IMR-90 (cell line): Measurements from ENCODE around the gene MAP1LC3B2. TPM values are rescaled to one million over a fixed set of nuclear protein-coding genes. Genes with fewer than 3 reads are reported as not detected.

ENCODE experiments used
- ATAC-seq: fragments of 200-7000 bp; cut with Tn5 transposase; 2 replicates; pipeline ENCODE4 v1.9.1; 2020; ENCODE audit warnings: low read depth, mild to moderate bottlenecking, moderate library complexity
- BruUV-seq: library from RNA; stranded (reverse); fragments of 400-500 nt; replicated peaks from 2 replicates; lab custom pipeline; 2021; lab: Mats Ljungman, UMichigan
- CTCF ChIA-PET: fragments of 300-600 bp; formaldehyde crosslinking; extraction: SDS; loops from one replicate; lab custom pipeline; 2021; ENCODE audit warnings: antibody characterized with exemption; lab: Yijun Ruan, JAX
- POLR2A ChIA-PET: fragments of 300-600 bp; sonication (Branson Sonifier 250); formaldehyde crosslinking; loops from one replicate; lab custom pipeline; 2022; ENCODE audit warnings: antibody characterized with exemption; ENCODE audit not compliant: unreplicated experiment; lab: Charles Lee
- DNase-seq: peaks from one replicate; pipeline ENCODE4 v3.0.0; 2013
- H2AFZ ChIP-seq: replicated peaks from 2 replicates; pipeline ENCODE3; 2013; ENCODE audit warnings: low read length, mild to moderate bottlenecking; ENCODE audit not compliant: poor library complexity
- H2AK5ac ChIP-seq: 2 replicates; pipeline ENCODE4 v1.6.1; 2013; ENCODE audit warnings: low read depth, low read length, inconsistent platforms
- H2AK9ac ChIP-seq: replicated peaks from 2 replicates; pipeline ENCODE3; 2013; ENCODE audit warnings: mild to moderate bottlenecking, low read depth, low read length, moderate library complexity; ENCODE audit not compliant: poor library complexity
- H2BK120ac ChIP-seq: 2 replicates; pipeline ENCODE4 v1.6.1; 2013; ENCODE audit warnings: low read depth, low read length, inconsistent platforms
- H2BK15ac ChIP-seq: 3 replicates; pipeline ENCODE4 v1.6.1; 2013; ENCODE audit warnings: low read depth, low read length, inconsistent platforms
- H2BK20ac ChIP-seq: 2 replicates; pipeline ENCODE4 v1.6.1; 2013; ENCODE audit warnings: low read depth, mild to moderate bottlenecking, inconsistent platforms, low read length, moderate library complexity
- H2BK5ac ChIP-seq: 2 replicates; pipeline ENCODE4 v1.6.1; 2013; ENCODE audit warnings: mild to moderate bottlenecking, low read depth, low read length, inconsistent platforms; ENCODE audit not compliant: poor library complexity, severe bottlenecking
- H3K14ac ChIP-seq: replicated peaks from 2 replicates; pipeline ENCODE4 v1.6.1; 2013; ENCODE audit warnings: low read depth, low read length, inconsistent platforms
- H3K18ac ChIP-seq: 2 replicates; pipeline ENCODE4 v1.6.1; 2013; ENCODE audit warnings: low read depth, low read length, control low read depth
- H3K23ac ChIP-seq: 2 replicates; pipeline ENCODE4 v1.6.1; 2013; ENCODE audit warnings: low read depth, low read length, inconsistent platforms
- H3K27ac ChIP-seq: 2 replicates; pipeline ENCODE4 v1.5.1; 2013; ENCODE audit warnings: mild to moderate bottlenecking, control low read depth, low read length; ENCODE audit not compliant: insufficient read depth
- H3K27me3 ChIP-seq: 2 replicates; pipeline ENCODE4 v1.6.1; 2013; ENCODE audit warnings: low read length; ENCODE audit not compliant: control insufficient read depth, insufficient read depth
- H3K36me3 ChIP-seq: 2 replicates; pipeline ENCODE4 v1.6.1; 2013; ENCODE audit warnings: low read length, mixed read lengths; ENCODE audit not compliant: control insufficient read depth, insufficient read depth
- H3K4ac ChIP-seq: 2 replicates; pipeline ENCODE4 v1.6.1; 2013; ENCODE audit warnings: low read depth, low read length, inconsistent platforms
- H3K4me1 ChIP-seq: 2 replicates; pipeline ENCODE4 v1.6.1; 2013; ENCODE audit warnings: low read length, mixed read lengths; ENCODE audit not compliant: control insufficient read depth, insufficient read depth
- H3K4me2 ChIP-seq: 2 replicates; pipeline ENCODE4 v1.6.1; 2013; ENCODE audit warnings: low read depth, mild to moderate bottlenecking, control low read depth, low read length, moderate library complexity
- H3K4me3 ChIP-seq: 2 replicates; pipeline ENCODE4 v1.5.1; 2013; ENCODE audit warnings: low read depth, mild to moderate bottlenecking, control low read depth, low read length, moderate library complexity; ENCODE audit not compliant: insufficient read depth
- H3K56ac ChIP-seq: 2 replicates; pipeline ENCODE4 v1.6.1; 2013; ENCODE audit warnings: low read length, inconsistent platforms; ENCODE audit not compliant: insufficient read depth; ENCODE audit errors: extremely low read depth
- H3K79me1 ChIP-seq, 2 experiments: 2 replicates each; pipeline ENCODE4 v1.6.1; 2013; ENCODE audit warnings: low read length in 2 of 2, inconsistent platforms in 1 of 2, low read depth in 1 of 2
- H3K9ac ChIP-seq: 2 replicates; pipeline ENCODE4 v1.6.1; 2013; ENCODE audit warnings: low read depth, low read length, control low read depth
- H3K9me1 ChIP-seq: 2 replicates; pipeline ENCODE4 v1.6.1; 2013; ENCODE audit warnings: low read length, inconsistent platforms; ENCODE audit not compliant: insufficient read depth
- H3K9me3 ChIP-seq: 2 replicates; pipeline ENCODE4 v1.6.1; 2013; ENCODE audit warnings: low read length; ENCODE audit not compliant: control insufficient read depth, insufficient read depth
- H4K20me1 ChIP-seq: 2 replicates; pipeline ENCODE4 v1.6.1; 2013; ENCODE audit warnings: low read length, inconsistent platforms; ENCODE audit not compliant: insufficient read depth
- H4K5ac ChIP-seq: 2 replicates; pipeline ENCODE4 v1.6.1; 2013; ENCODE audit warnings: mild to moderate bottlenecking, low read depth, low read length, control low read depth
- H4K8ac ChIP-seq, 2 experiments: 2 replicates each; pipeline ENCODE4 v1.6.1; 2013; ENCODE audit warnings: low read depth in 2 of 2, low read length in 2 of 2, control low read depth in 1 of 2, inconsistent platforms in 1 of 2
- H4K91ac ChIP-seq: 2 replicates; pipeline ENCODE4 v1.6.1; 2013; ENCODE audit warnings: low read depth, low read length, inconsistent platforms; ENCODE audit not compliant: insufficient read depth
- BHLHE40 ChIP-seq: fragments of 150-350 bp; IDR thresholded peaks from 2 replicates; pipeline ENCODE4 v1.6.1; 2016; ENCODE audit warnings: mild to moderate bottlenecking, low read depth, low read length
- CEBPB ChIP-seq: IDR thresholded peaks from 2 replicates; pipeline ENCODE4 v1.6.1; 2012; ENCODE audit warnings: low read depth, low read length, improper control_type of control experiment
- CHD1 ChIP-seq: IDR thresholded peaks from 2 replicates; pipeline ENCODE4 v1.6.1; 2012; ENCODE audit warnings: low read depth, low read length, improper control_type of control experiment
- FOS ChIP-seq: fragments of 150-350 bp; IDR thresholded peaks from 2 replicates; pipeline ENCODE4 v1.6.1; 2016; ENCODE audit warnings: low read depth, low read length
- MAFK ChIP-seq: IDR thresholded peaks from 2 replicates; pipeline ENCODE4 v1.6.1; 2012; ENCODE audit warnings: low read depth, low read length, improper control_type of control experiment
- MAZ ChIP-seq: IDR thresholded peaks from 2 replicates; pipeline ENCODE4 v1.6.1; 2012; ENCODE audit warnings: low read depth, mild to moderate bottlenecking, low read length, improper control_type of control experiment, moderate library complexity, borderline replicate concordance
- MXI1 ChIP-seq: IDR thresholded peaks from 2 replicates; pipeline ENCODE4 v1.6.1; 2012; ENCODE audit warnings: low read depth, mild to moderate bottlenecking, low read length, moderate library complexity, borderline replicate concordance
- NFE2L2 ChIP-seq: fragments of 150-350 bp; IDR thresholded peaks from 2 replicates; pipeline ENCODE4 v1.6.1; 2016; ENCODE audit warnings: low read depth, mild to moderate bottlenecking, low read length
- POLR2A ChIP-seq: IDR thresholded peaks from 2 replicates; pipeline ENCODE4 v1.6.1; 2012; ENCODE audit warnings: mild to moderate bottlenecking, low read depth, low read length
- RAD21 ChIP-seq: IDR thresholded peaks from 2 replicates; pipeline ENCODE4 v1.6.1; 2012; ENCODE audit warnings: low read length, improper control_type of control experiment
- RCOR1 ChIP-seq: IDR thresholded peaks from 2 replicates; pipeline ENCODE4 v1.6.1; 2012; ENCODE audit warnings: mild to moderate bottlenecking, low read length, improper control_type of control experiment; ENCODE audit not compliant: insufficient replicate concordance
- SMC3 ChIP-seq: fragments of 150-350 bp; IDR thresholded peaks from 2 replicates; pipeline ENCODE4 v1.6.1; 2016; ENCODE audit warnings: low read depth, mild to moderate bottlenecking, antibody characterized with exemption, low read length, moderate library complexity
- WGBS, 2 experiments: methylation state at CpG; one replicate each; pipeline versions ENCODE4 v1.1.5 to v1.1.7; 2013; ENCODE audit warnings: missing lambda C conversion rate in 2 of 2; ENCODE audit not compliant: insufficient read length in 1 of 2; ENCODE audit errors: extremely low coverage in 2 of 2; 5-methylcytosine and 5-hydroxymethylcytosine counted together
- dilution Hi-C: fragments of 300-500 bp; cut with HindIII; formaldehyde crosslinking; loops from one replicate; pipeline ENCODE4 v1.14.3; 2018; ENCODE audit warnings: low sequenced_read_pairs; ENCODE audit not compliant: unreplicated experiment
- in situ Hi-C: fragments of 300-500 bp; cut with MboI; formaldehyde crosslinking; loops from 3 replicates; pipeline ENCODE4 v1.14.3; 2019; ENCODE audit warnings: low sequenced_read_pairs, inconsistent platforms, mixed read lengths
- intact Hi-C: fragments of 100-400 bp; cut with micrococcal nuclease; formaldehyde crosslinking; loops from 2 replicates; pipeline ENCODE4 v1.10.0; 2022
- polyA plus RNA-seq, 3 experiments: library from polyadenylated mRNA; depleted of rRNA; stranded (reverse); fragments of >200 nt; gene quantifications; 2 replicates each; pipeline ENCODE4 v1.2.3, GENCODE V29; 2012; ENCODE audit warnings: low replicate concordance in 1 of 3
- total RNA-seq: library from RNA; depleted of rRNA; stranded (reverse); fragments of >200 nt; gene quantifications from 2 replicates; pipeline ENCODE4 v1.2.3, GENCODE V29; 2012
- TF ChIP-seq, protein P1 (sequence below): conservative IDR thresholded peaks from 2 replicates; pipeline ENCODE4 v1.5.1; 2012; ENCODE audit warnings: mild to moderate bottlenecking, low read depth, low read length, improper control_type of control experiment
- TF ChIP-seq, protein P2 (sequence below): fragments of 150-350 bp; IDR thresholded peaks from 2 replicates; pipeline ENCODE4 v1.6.1; 2017; ENCODE audit warnings: mild to moderate bottlenecking, antibody characterized with exemption, low read length, low read depth
- TF ChIP-seq, protein P3 (sequence below): fragments of 150-350 bp; IDR thresholded peaks from 2 replicates; pipeline ENCODE4 v1.6.1; 2016; ENCODE audit warnings: low read depth, mild to moderate bottlenecking, low read length, moderate library complexity, borderline replicate concordance

MAP1LC3B2 gene
- total and polyA plus RNA-seq, 2 of the 4 experiments (the other 2 are of a cell fraction) = 1.4 TPM; not detected in 1

DNA sequence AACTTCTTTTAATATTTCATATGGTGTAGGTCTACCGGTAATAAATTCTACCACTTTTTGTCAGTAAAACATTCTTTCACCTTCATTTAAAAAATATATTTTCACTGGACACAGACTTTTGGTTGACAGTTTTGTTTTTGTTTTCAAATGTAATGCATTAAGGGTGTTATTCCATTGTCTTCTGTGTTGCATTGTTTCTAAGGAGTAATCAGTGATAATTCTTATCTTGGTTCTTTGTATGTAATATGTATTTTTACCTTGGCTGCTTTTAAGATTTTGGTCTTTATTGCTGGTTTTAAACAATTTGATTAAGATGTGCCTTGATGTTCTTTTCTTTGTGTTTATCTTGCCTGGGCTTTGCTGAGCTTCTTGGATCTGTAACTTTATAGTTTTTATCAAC is 4.1 kb downstream of the MAP1LC3B2 start:
- ATAC-seq (no peak), DNase-seq (no peak)
- Histone ChIP-seq H2BK5ac (no peak overlapping the region), H3K4ac (no peak overlapping the region), H2AFZ (no peak overlapping the region), H3K36me3 (no peaks in the 10 kb centered on the region), H3K4me3 (no peak overlapping the region), H3K23ac (no peak overlapping the region), H4K20me1 (no peaks in the 10 kb centered on the region), H3K9ac (no peak overlapping the region), H2BK120ac (no peak overlapping the region), H2AK9ac (no peak overlapping the region), H3K14ac (no peak overlapping the region), H2BK15ac (no peak overlapping the region), H3K4me1 (peaks cover 2% of the 10 kb centered on the region; the same call in 1 of the 2 replicates), H3K27me3 (no peaks in the 10 kb centered on the region; the same call in 1 of the 2 replicates), H4K8ac (no peak overlapping the region), H3K9me1 (no peaks in the 10 kb centered on the region), H2BK20ac (no peak overlapping the region), H3K56ac (no peak overlapping the region), H3K79me1 (no peaks in the 10 kb centered on the region), H3K18ac (no peak overlapping the region), H4K5ac (no peak overlapping the region), H3K27ac (no peak overlapping the region), H3K4me2 (no peak overlapping the region), H2AK5ac (no peak overlapping the region), H3K9me3 (no peaks in the 10 kb centered on the region; the same call in 1 of the 2 replicates), H4K91ac (no peak overlapping the region)
- ChIA-PET POLR2A (no interaction called here), CTCF (no interaction called here)
- no CpG with 5 or more reads among the region's 1 CpG for WGBS, 2 experiments
- BruUV-seq = no TSS peak
- TF ChIP-seq, protein P1, sequence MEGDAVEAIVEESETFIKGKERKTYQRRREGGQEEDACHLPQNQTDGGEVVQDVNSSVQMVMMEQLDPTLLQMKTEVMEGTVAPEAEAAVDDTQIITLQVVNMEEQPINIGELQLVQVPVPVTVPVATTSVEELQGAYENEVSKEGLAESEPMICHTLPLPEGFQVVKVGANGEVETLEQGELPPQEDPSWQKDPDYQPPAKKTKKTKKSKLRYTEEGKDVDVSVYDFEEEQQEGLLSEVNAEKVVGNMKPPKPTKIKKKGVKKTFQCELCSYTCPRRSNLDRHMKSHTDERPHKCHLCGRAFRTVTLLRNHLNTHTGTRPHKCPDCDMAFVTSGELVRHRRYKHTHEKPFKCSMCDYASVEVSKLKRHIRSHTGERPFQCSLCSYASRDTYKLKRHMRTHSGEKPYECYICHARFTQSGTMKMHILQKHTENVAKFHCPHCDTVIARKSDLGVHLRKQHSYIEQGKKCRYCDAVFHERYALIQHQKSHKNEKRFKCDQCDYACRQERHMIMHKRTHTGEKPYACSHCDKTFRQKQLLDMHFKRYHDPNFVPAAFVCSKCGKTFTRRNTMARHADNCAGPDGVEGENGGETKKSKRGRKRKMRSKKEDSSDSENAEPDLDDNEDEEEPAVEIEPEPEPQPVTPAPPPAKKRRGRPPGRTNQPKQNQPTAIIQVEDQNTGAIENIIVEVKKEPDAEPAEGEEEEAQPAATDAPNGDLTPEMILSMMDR = no peak
- TF ChIP-seq CHD1 (no peak), NFE2L2 (no peak), CEBPB (no peak), MAZ (no peak), POLR2A (no peak), RCOR1 (no peak), SMC3 (no peak), MXI1 (no peak), MAFK (no peak), FOS (no peak), BHLHE40 (no peak), RAD21 (no peak)
- TF ChIP-seq, protein P2, sequence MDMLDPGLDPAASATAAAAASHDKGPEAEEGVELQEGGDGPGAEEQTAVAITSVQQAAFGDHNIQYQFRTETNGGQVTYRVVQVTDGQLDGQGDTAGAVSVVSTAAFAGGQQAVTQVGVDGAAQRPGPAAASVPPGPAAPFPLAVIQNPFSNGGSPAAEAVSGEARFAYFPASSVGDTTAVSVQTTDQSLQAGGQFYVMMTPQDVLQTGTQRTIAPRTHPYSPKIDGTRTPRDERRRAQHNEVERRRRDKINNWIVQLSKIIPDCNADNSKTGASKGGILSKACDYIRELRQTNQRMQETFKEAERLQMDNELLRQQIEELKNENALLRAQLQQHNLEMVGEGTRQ = no peak
- TF ChIP-seq, protein P3, sequence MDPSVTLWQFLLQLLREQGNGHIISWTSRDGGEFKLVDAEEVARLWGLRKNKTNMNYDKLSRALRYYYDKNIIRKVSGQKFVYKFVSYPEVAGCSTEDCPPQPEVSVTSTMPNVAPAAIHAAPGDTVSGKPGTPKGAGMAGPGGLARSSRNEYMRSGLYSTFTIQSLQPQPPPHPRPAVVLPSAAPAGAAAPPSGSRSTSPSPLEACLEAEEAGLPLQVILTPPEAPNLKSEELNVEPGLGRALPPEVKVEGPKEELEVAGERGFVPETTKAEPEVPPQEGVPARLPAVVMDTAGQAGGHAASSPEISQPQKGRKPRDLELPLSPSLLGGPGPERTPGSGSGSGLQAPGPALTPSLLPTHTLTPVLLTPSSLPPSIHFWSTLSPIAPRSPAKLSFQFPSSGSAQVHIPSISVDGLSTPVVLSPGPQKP = no peak
- in situ Hi-C loops (no loop called here), dilution Hi-C loops (no loop called here), intact Hi-C loops (no loop called here)
